ENCODE measurements around the gene YTHDC2.

The YTHDC2 gene

GRCh38 chr5:113607361-113607760, 93.9 kb downstream of the YTHDC2 start:
- DNase-seq: no peak

GRCh38 chr5:113608113-113608596, 94.7 kb downstream of the YTHDC2 start:
- no peak for DNase-seq

DNA sequence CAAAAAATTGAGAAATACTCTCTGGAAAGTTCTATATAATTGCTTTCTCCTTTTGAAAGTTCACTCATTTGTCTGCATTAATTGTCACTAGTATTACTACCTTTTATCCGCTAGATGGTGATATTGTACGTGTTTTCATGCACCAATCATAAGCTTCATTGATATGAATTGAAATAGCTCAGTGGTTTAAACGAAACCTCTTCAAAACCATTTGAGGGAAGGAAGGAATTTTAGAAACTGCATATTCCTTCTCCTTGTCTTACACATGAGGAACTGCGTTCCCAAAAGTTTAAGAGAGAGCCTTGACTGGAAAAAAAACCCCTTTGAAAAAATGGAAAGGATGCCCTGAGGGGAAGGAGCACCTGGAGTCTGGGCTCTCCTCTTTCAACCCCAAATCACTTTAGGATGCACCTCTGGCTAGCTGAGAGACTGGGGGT, 98.6 kb downstream of the YTHDC2 start:
- no peak for DNase-seq

- no peak for DNase-seq
These were observed 100.7 kb downstream of the YTHDC2 start for GRCh38 chr5:113614191-113614590.

DNA sequence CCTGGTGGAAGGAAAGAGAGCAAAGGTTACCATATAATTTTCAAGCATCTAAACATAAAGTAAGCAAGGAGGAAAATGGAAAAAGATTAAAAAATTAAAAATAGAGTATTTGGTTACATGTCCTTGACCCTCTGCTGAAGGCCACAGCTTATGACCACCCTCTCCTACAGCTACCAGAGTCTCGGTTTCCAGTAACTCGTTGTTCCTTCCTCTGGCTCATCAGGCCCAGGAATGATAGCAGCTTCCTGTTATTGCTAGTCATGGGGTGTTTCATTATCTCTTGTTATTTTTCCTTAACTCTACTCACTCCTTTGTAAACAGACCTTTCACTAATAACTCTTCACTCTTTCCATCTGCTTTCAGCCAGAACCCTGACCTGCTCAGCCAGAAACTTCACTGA, 102.2 kb downstream of the YTHDC2 start:
- no peak for DNase-seq

DNA sequence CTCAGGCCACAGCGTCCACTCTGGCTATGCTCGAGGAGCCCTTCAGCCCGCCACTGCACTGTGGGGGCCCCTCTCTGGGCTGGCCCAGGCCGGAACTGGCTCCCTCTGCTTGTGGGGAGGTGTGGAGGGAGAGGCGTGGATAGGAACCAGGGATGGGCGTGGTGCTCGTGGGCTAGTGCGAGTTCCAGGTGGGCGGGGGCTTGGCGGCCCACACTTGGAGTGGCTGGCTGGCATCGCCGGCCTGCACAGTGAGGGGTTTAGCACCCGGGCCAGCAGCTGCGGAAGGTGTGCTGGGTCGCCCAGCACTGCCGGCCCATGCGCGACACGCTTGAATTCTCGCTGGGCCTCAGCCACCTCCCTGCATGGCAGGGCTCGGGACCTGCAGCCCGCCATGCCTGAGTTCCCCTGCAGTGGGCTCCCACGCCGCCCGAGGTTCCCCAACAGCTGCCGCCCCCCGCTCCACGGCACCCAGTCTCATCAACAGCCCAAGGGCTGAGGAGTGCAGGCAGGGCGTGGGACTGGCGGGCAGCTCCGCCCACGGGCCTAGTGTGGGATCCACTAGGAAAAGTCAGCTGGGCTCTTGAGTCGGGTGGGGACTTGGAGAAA, 103.8 kb downstream of the YTHDC2 start:
- DNase-seq: no peak

GRCh38 chr5:113632996-113633395, 119.5 kb downstream of the YTHDC2 start:
- no peak for DNase-seq

- no peak for DNase-seq
These were observed 121.5 kb downstream of the YTHDC2 start for GRCh38 chr5:113634957-113635356.

- DNase-seq: no peak
These were observed 128.2 kb downstream of the YTHDC2 start for GRCh38 chr5:113641715-113642114.
